A204.1 (cell line): ENCODE results near the gene LRSAM1.

Experiments
- FAIRE-seq: peaks from 2 replicates; lab custom pipeline; 2012; peaks lifted over from hg19 to GRCh38; lab: Jason Lieb, UNC

LRSAM1 gene

DNA sequence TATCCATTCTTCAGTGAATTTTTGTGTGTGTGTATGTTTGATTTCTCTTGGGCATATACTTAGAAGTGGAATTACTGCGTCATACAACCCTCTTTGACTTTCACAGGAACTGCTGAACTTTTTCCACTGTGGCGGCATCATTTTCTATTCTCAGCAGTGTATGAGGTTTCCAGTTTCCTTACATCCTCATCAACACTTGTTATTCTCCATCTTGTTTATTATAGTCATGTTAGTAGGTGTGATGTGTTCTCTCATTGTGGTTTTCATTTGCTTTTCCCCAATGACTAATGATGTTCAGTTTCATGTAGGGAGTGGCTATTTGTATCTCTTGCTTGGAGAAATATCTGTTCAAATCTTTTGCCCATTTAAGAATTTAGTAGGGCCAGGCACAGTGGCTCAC, 24.6 kb upstream of the LRSAM1 start:
- no peak for FAIRE-seq

DNA sequence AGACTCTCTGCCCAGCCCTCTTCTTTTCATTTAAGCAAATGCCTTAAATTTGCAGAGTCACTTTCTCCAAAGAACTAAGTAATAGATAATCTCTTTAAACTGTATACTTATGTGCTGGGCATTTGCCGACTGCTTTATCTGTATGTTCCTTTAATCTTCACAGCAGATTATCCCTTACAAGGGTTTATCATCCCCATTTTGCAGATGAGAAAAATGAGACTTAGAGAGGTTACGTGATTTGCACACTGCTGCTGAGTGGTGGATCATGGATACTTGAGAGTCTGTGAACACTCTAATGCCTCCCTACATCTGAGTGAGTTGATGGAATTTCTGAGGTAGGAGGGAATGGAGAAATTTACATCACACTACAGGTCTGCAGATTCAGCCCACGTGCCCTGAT, 23.0 kb upstream of the LRSAM1 start:
- FAIRE-seq = no peak

DNA sequence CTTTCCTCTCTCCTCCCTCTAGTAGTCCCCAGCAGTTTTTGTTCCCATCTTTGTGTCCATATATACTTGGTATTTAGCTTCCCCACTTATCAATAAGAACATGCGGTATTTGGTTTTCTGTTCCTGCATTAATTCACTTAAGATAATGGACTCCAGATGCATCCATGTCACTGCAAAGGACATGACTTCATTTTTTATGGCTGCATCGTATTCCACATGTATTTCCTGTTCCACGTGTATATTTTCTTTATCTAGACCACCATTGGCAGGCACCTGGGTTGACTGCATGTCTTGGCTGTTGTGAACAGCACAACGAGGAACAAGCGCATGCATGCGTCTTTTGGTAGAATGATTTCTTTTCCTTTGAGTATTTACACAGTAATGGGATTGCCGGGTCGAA, 20.9 kb upstream of the LRSAM1 start:
- no peak for FAIRE-seq

DNA sequence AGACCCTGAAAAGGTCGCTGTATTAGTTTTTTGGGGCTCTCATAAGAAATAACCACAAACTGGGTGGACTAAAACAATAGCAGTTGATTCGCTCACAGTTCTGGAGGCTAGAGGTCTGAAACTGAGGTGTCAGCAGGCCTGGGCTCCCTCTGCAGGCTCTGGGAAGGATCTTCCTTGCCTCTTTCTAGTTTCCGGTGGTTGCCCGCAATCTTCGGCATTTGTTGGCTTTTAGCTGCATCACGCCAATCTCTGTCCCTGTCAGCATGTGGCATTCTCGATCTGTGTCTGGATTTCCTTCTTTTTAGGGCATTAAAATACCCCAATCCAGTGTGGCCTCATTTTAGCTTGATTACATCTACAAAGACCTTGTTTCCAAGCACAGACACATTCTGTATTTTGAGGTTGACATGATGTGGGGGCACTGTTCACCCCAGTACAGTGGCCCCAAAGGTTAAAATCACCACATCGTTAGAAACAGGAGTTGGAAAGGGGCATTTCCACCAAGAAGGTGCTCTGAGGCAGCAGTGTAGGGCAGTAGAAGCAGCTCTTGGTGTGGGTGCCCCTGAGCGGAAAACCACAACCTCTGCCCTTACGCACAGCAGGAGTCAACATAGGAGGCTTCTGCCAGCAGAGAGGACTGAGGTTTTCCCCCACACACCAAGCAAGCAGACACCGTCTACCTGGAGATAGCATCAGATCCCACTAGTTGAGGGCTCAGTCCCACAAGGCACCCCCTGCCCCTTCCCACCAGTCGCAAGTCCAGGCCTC, 13.6 kb upstream of the LRSAM1 start:
- no peak for FAIRE-seq

DNA sequence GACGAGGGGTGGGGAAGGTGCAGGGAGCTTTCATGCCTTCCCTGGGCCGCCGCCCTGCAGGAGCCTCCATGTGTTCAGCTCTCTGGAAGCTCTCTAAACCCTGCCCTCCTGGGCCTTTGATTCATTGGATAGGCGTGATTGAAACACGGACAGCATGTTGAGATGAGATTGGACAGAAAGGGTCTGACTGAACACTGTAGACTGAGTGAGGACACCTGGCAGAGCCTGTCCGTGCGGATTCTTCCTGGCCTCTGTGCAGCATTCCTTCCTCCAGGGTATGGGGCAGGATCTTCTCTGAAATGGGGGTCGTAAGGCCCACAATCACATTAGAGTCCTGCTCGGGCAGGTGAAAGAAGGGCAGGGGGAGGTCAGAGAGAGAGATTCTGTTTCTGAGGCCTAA, 12.9 kb upstream of the LRSAM1 start:
- no peak for FAIRE-seq

DNA sequence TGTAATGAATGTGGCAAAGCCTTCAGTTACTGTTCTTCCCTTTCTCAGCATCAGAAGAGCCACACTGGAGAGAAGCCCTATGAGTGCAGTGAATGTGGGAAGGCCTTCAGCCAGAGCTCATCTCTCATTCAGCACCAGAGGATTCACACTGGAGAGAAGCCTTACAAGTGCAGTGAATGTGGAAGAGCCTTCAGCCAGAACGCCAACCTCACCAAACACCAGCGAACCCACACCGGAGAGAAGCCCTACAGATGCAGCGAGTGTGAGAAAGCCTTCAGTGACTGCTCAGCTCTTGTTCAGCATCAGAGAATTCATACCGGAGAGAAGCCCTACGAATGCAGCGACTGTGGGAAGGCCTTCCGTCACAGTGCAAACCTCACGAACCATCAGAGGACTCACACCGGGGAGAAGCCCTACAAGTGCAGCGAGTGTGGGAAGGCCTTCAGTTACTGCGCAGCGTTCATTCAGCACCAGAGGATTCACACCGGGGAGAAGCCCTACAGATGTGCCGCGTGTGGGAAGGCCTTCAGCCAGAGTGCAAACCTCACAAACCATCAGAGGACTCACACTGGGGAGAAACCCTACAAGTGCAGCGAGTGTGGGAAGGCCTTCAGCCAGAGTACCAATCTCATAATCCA, 6.9 kb upstream of the LRSAM1 start:
- no peak for FAIRE-seq

DNA sequence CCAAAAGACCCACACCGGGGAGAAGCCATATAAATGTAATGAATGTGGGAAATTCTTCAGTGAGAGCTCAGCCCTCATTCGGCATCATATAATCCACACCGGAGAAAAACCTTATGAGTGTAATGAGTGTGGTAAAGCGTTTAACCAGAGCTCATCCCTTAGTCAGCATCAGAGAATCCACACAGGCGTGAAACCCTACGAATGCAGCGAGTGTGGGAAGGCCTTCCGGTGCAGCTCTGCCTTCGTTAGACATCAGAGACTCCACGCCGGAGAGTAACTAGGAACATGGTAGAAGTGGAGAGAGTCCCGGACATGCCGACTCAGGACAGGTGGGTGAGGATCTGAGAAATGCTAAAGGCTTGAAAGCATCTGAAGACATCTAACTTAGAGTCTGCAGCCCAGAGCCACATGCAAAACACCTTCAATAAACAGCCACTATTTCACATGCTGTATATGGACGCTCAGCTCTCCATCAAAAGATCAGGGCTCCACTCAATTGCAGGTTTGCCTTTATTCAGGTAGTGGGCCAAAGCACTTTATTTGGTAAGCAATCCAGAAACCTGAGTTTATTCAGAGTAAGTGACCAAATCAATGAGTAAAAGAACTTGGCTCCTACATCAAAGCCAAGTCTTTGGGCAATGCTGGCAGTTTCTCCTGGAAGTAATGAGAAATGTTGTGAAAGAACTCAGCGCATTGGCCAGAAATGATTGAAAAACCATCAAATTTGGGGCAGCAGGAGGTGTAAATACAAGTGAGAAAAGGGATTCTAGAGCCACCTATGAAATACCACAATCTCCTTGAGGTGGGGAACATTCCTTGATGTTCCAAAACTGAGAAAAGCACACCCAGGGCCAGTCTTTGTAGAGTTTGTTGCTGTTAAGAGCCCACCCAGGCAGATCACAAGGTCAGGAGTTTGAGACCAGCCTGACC, 6.1 kb upstream of the LRSAM1 start:
- FAIRE-seq = no peak

DNA sequence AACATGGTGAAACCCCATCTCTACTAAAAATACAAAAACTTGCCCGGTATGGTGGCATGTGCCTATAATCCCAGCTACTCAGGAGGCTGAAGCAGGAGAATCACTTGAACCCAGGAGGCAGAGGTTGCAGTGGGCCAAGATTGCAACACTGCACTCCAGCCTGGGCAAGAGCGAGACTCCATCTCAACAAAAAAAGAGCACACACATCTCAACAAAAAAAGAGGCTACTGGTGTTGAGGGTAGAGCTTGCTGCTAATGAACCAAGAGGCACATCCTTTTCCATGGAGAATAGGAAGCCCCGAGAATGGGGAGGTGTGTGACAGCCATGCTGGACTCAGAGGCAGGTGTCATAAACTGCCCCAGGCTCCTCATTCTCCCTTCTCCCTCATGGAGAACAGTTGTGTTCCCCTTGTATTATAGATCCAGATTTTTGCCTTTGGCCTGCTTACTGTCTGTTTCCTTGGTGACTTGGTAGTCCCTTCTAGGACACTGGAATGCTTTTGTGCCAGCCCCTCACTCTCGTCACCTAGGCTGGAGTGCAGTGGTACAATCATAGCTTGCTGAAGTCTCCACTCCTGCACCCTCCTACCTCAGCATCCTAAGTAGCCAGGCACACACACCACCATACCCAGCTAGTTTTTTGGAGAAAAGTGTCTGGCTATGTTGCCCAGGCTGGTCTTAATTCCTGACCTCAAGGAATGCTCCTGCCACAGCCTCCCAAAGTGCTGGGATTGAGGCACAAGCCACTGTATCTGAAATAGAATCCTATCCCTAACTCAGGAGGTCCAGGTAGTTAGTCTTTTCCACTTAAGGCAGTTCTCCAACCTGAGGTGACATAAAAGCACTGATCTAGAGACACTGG, 5.2 kb upstream of the LRSAM1 start:
- no peak for FAIRE-seq

DNA sequence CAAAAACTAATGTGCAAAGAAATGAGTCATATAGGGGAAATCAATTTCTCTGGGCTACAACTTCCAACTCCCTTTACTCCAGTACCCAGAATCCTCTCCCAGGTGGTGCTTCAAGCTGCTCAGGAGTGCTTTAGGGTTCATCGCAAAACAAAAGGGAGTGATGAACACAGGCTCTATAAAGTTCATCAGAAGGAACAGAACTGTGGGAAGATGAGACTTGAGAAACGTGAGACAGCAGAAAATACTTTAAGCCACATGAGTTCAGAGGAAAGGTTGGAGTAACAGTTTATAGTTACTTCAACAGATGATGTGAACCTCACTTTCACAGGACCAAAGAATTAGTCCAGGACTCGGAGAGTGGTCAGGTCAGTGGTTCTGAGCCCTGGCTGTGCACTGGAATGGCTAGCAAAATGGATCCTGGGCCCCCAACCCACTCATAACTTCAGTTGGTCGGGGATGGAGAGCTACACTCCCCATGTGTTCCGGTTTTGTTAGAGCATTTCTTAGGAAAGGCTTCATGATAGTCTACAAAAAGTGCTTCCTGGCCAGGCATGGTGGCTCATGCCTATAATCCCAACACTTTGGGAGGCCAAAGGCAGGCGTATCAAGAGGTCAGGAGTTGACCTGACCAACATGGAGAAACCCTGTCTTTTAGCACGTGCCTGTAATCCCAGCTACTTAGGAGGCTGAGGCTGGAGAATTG, 4.4 kb upstream of the LRSAM1 start:
- FAIRE-seq = no peak

DNA sequence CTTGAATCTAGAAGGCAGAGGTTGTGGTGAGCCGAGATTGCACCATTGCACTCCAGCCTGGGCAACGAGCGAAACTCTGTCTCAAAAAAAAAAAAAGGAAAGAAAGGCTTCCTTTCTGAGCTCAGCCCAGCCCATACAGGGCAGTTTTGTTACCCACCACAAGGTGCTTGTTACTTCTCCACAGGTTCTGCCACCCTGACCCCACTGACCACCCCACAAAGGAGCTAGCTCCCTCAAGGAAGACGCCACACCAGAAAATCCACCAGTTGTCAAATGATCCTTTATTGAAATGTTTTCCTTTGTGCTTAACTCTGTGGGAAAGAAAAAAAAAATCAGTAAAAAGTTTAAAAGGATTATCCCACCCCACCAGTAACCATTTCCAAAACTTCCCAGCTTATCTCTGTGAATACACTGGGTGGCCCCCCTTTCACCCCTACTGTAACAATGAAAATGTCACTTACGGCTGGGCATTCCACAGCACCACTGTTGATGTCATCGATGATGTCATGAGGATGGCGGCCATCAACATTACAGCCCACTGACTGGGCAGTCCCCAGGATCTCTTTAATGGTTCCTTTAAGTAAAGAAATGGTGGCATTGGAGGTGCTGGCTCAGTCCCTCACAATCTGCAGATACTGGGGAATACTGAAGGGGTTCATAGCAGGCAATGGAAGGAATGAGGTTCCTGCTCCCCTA, 3.7 kb upstream of the LRSAM1 start:
- FAIRE-seq = no peak

DNA sequence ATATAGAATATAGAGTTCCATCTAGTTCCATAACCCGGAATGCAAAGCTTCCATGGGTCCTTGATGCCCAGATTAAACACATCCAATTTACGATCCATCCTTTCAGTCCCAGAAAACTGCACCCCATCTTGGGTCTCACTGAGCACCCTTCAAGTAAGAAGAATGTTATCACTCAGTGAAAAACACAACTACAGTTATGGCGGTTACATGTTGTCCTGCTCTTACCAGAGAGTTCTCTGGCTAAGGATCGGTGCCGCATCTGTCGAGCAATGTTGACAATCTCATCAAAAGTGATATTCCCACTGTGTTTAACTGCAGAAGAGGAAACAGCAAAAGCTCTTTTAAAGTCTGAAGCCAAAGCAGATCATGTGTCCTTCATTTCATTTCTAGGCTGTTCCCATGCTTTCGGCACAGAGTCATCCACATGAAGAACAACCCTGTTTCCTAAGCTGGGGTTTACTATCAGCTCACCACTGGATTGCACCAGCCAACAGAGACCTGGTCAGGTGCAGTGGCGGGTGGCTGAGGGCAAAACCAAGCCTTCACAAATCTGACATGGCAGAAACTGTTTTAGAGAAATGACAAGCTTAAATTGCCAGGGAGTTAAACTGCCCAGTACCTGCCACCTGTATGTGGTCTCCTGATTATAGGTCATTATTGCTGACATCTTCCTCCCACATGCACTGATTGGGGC, 3.1 kb upstream of the LRSAM1 start:
- no peak for FAIRE-seq

DNA sequence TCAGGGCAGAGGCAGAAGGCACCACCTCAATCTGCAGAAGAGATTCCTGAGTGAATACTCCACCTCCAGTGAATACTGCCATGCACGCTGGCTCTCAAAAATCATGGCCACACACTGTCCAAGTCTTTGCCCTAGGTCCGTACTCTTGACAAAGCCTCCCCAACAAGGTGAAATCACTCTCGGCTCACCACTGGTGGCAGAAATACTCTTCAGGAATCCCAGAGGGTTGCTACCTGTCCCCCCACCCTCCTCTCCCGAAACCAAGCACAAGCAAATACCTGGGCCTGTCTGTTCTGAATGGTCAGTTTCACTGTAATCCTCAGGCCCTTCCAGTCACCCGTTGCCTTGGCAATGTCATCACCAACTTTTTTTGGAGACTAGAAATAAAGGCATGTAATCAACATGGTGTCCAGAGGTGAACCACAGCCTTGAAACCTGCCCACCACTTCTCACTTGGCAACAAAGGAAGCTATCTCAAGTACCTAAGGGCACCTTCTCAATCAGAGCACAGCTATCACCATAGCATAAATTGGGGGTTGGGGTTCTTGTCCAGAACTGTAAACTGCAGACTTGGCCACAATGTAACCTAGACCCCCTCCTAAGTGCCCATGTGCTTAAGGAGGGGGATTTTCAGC, 1.9 kb upstream of the LRSAM1 start:
- FAIRE-seq = no peak

DNA sequence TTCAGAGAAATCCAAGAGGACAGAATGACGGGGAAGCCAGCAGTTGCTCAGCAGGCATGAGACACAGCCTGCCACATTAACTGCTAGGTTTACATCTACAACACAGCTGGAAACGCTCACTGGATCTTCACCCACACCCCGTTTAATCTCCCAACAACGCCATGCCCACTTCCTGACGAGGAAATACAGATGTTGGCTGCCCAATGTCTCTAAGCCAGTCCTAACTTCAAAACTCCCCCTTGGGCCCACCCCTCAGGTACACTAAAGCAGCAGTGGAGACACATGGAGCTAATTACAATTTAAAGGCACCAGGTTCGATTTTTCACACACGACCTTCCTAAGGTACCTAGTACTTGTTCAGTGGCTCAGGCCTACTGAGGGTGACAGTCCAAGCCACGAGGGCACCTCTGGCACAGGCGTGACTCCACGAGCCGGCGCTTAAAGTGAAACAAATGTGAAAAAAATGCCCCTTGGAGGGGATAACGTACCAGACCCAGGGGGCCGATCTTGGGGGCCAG, 1.0 kb upstream of the LRSAM1 start:
- no peak for FAIRE-seq

DNA sequence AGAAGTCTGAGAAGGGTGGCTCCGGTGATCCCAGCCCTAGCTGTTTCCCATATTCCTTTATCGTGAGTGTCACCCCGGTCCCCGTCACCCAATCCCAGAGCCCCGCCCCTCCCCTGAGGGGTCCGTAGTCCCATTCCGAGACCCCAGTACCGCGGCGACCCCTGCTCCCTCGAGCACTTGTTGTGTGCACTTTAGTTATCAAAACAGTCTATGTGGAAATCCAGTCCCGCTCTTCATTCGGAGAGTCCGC, 223 bp downstream of the LRSAM1 start:
- FAIRE-seq = no peak

DNA sequence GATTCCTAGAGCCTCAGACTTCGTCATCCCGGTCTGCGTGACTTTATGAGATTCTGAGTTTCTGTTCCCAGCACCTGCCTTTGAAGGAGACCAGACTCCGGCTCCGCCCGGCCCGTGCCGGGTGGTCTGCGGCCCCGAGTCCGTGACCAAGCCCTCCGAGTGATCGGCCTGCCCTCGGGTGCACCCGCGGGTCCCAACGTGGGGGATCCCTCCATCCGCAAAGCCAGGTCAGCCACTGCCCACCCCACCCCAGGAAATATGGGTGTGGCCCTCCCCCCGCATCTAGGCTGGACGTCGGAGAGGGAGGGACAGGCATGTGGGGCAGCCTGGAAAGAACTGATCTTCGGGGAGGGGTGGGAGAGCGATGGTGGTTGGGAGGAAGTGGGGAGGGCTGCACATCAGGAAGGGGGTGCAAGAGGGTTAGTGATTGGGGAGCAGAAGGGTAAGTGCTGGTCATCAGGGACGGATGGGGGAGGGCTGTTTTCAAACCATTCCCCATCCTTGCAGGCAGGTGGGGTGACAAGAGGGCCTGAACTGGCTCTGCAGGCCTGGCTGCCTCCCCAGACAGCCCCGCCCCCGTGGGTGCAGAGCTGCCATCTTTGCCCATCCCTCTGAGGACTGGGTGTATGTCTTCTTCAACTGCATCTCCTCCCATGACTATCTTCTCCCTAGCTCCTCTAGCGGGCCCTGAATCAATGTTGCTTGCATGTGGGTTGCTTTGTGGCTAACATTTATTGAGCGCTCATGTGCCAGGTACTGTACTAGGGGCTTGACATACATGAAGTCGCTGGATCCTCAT, 747 bp downstream of the LRSAM1 start:
- FAIRE-seq = no peak

DNA sequence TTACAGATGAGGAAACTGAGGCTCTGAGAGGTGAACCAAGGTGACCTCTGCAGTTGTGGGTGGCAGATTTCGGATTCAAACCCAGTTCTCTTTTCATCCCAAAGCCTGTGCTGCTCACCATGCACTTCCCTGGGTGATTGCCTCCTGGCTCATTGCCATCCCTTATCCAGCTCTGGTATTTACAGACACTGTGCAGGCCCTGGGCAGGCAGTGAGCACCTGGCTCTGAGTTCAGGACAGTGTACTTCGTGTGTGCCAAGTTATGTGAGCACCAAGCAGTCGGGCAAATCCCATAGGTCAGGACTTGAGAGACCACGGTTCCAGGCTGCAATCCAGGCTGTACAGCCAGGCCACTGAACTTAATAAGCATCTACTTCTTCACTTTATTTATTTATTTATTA, 1.4 kb downstream of the LRSAM1 start:
- FAIRE-seq = no peak

DNA sequence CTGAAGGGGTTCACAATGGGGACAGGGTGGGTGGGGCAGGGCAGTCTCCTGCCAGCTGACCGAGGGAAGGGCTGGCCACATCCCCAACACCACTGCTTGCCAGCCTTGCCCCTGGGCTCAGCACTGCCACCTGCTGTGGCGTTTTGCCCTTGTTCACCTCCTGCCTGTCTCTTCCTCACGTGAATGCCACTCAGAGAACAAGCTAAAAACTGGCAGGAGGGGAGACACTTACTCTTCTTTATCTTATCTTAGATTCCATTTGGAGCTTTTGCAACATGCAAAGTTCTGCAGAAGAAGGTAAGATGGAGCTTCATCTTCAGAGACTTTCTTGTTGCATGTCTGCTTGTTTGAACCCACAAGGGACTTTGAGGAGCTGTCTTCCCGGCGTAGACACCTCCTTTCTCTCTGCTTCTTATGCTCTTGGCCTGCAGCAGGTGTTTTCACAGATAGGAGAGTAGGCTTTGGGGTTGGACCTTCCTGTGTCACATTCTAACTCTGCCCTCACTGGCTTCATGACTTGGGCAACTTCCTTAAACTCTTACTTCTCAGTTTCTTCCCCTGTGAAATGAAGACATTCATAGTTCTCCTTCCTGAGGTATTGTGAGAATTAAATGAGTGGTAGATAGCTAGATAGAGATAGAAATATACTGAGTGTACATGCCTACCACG, 4.1 kb downstream of the LRSAM1 start:
- no peak for FAIRE-seq

DNA sequence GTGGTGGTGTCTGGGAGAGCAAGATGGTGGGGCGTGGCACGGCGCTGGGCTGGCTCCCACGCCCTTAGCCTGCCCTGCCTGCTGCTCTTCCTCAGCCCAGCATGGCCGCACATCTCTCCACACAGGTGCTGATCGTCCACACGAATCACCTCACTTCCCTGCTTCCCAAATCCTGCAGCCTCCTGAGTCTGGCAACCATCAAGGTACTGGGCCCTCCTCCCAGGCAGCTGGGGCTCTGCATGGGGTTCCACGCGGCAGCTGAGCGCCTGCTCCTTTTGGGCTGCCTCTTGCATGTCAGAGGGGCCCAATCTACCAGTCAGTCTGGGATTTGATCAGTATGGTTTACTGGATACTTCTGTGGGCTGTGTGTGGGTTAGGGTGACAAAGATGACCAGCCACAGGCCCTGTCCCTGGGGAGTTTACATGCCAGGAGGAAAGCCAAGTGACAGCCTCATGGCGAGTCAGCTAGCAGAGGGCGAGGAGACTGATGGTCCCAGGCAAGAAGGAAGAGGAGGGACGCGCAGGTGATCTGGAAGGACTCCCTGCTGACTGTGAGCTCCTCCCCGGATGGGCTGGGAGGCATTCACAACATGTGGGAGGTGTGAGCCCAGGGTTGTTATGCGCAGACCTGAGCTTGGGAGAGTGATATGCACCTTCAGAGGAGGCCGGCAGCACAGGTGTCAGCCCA, 6.0 kb downstream of the LRSAM1 start:
- FAIRE-seq = no peak
